Transverse colon (tissue), 4 donors: ENCODE data around the gene KIF5B. TPM values are rescaled to one million over a fixed set of nuclear protein-coding genes. Genes with fewer than 3 reads are reported as not detected.
"Not testable (repeated sequence)": the region's sequence is repeated elsewhere in the genome, so short reads cannot be mapped to it uniquely, and the experiment has no call there.

Experiments
- DNase-seq: peaks from one replicate; pipeline ENCODE4 v3.0.0-alpha.2; 2019
- H3K27ac ChIP-seq, 4 donors: fragments of 200-600 bp; sonication (generic); 2 replicates each; pipeline ENCODE4 v1.5.1; 2016 to 2018; ENCODE audit warnings: inconsistent platforms in 4 of 4
- H3K27me3 ChIP-seq: fragments of 200-600 bp; sonication (generic); 2 replicates; pipeline ENCODE4 v1.5.1; 2017; ENCODE audit warnings: inconsistent platforms
- H3K36me3 ChIP-seq, 4 donors: fragments of 200-600 bp; sonication (generic); 2 replicates each; pipeline ENCODE4 v1.5.1; 2017 to 2019; ENCODE audit warnings: inconsistent platforms in 4 of 4
- H3K4me1 ChIP-seq, 4 donors: fragments of 200-600 bp; sonication (generic); 2 replicates each; pipeline ENCODE4 v1.5.1; 2017 to 2020; ENCODE audit warnings: inconsistent platforms in 4 of 4
- H3K4me3 ChIP-seq, 4 donors: fragments of 200-600 bp; sonication (generic); 1 replicate in 1 of 4; 2 replicates in 3 of 4; pipeline versions ENCODE4 v1.5.1 to v1.6.1; 2017 to 2019; ENCODE audit warnings: inconsistent platforms in 4 of 4
- H3K9me3 ChIP-seq, 2 donors: fragments of 200-600 bp; sonication (generic); 2 replicates each; pipeline ENCODE4 v1.5.1; 2017 to 2019; ENCODE audit warnings: inconsistent platforms in 2 of 2
- EP300 ChIP-seq: sonication (generic); formaldehyde crosslinking; IDR thresholded peaks from one replicate; pipeline ENCODE4 v1.6.1; 2017; ENCODE audit warnings: antibody characterized with exemption, low read depth
- POLR2A ChIP-seq: fragments of 450-650 bp; IDR thresholded peaks from one replicate; pipeline ENCODE4 v1.6.1; 2016; ENCODE audit warnings: antibody characterized with exemption, mild to moderate bottlenecking, moderate library complexity
- POLR2AphosphoS5 ChIP-seq, 3 donors: sonication (generic); formaldehyde crosslinking; IDR thresholded peaks; one replicate each; pipeline ENCODE4 v1.6.1; 2016; ENCODE audit warnings: antibody characterized with exemption in 3 of 3
- WGBS, 2 donors: methylation state at CpG; one replicate each; pipeline ENCODE4 v1.1.5; 2018; ENCODE audit warnings: low coverage in 1 of 2; 5-methylcytosine and 5-hydroxymethylcytosine counted together
- in situ Hi-C, 4 donors: fragments of 200-750 bp; cut with MboI; loops; one replicate each; pipeline versions ENCODE4 v1.15.0 to v1.15.1; 2017; ENCODE audit warnings: low sequenced_read_pairs in 3 of 4, low pct_ligation_motif_present in 1 of 4, low pct_unique_long_range_greater_than_20kb in 1 of 4
- intact Hi-C: fragments of 100-400 bp; cut with DNase I; formaldehyde crosslinking; loops from one replicate; pipeline ENCODE4 v1.15.1; 2023; ENCODE audit warnings: low total_unique reads
- total RNA-seq, 4 donors: library from RNA; depleted of rRNA; stranded (reverse); fragments of >200 nt; gene quantifications; one replicate each; pipeline ENCODE4 v1.1.0, GENCODE V29; 2016
- TF ChIP-seq, protein P1 (sequence below), 5 experiments: fragments of 200-600 bp in 3 of 5; fragments of 450-650 bp in 2 of 5; sonication (generic) in 3 of 5; IDR thresholded peaks; 1 replicate in 2 of 5; 2 replicates in 3 of 5; pipeline ENCODE4 v1.5.1; 2016 to 2017; ENCODE audit warnings: antibody characterized with exemption in 5 of 5, inconsistent platforms in 3 of 5, mild to moderate bottlenecking in 2 of 5, moderate library complexity in 1 of 5

KIF5B gene
- total RNA-seq, 4 donors from 2014 or later: 77.1 to 166 (median 135) TPM

DNA sequence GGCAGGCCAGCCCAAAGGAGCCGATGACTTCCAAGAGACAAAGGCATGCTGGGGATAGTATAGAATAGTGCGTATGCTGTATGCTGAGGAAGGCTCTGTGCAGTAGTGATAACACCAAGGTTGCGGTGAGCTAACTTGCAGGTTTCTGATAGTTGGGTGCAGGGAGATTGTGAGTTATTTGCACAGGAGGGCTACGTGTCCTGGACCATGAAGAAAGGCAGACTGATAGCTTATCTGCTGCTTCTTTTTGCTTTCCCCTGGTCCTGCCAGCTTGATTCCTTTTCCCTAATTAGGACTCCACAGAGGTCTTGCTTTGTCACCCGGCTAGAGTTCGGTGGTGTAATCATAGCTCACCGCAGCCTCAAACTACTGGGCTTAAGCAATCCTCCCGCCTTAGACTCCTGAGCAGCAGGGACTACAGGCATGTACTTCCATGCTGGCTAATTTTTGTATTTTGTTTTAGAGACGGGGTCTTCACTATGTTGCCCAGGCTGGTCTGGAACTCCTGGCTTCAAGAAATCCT lies 83.6 kb downstream of the KIF5B start:
- Histone ChIP-seq H3K9me3 (no peaks in the 10 kb centered on the region), H3K36me3 (no peaks in the 10 kb centered on the region), H3K4me3 (no peak overlapping the region), H3K4me1 (peaks cover 0 to 2% (median 0%) of the 10 kb centered on the region in 4 donors), H3K27ac (no peak overlapping the region), H3K27me3 (no peaks in the 10 kb centered on the region)
- intact Hi-C loops (no loop called here), in situ Hi-C loops (no loop called here)
- no peak for TF ChIP-seq EP300
- TF ChIP-seq, protein P1, sequence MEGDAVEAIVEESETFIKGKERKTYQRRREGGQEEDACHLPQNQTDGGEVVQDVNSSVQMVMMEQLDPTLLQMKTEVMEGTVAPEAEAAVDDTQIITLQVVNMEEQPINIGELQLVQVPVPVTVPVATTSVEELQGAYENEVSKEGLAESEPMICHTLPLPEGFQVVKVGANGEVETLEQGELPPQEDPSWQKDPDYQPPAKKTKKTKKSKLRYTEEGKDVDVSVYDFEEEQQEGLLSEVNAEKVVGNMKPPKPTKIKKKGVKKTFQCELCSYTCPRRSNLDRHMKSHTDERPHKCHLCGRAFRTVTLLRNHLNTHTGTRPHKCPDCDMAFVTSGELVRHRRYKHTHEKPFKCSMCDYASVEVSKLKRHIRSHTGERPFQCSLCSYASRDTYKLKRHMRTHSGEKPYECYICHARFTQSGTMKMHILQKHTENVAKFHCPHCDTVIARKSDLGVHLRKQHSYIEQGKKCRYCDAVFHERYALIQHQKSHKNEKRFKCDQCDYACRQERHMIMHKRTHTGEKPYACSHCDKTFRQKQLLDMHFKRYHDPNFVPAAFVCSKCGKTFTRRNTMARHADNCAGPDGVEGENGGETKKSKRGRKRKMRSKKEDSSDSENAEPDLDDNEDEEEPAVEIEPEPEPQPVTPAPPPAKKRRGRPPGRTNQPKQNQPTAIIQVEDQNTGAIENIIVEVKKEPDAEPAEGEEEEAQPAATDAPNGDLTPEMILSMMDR (IDR thresholded peaks at IDR 0.05): no peak
- no peak for TF ChIP-seq POLR2A
- TF ChIP-seq POLR2AphosphoS5 (IDR thresholded peaks at IDR 0.05): no peak
- 93 to 100% methylated on average over 1 to 9 of the region's 9 CpGs for WGBS, 2 donors
- no peak for DNase-seq

DNA sequence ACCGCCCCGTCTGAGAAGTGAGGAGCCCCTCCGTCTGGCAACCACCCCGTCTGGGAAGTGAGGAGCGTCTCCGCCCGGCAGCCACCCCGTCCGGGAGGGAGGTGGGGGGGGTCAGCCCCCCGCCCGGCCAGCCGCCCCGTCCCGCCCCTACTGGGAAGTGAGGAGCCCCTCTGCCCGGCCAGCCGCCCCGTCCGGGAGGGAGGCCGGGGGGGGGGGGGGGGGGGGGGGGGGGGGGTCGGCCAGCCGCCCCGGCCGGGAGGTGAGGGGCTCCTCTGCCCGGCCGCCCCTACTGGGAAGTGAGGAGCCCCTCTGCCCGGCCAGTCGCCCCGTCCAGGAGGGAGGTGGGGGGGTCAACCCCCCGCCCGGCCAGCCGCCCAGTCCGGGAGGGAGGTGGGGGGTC lies 86.4 kb downstream of the KIF5B start:
- DNase-seq, H3K9me3 ChIP-seq, in situ Hi-C loops, H3K36me3 ChIP-seq, H3K27me3 ChIP-seq, H3K4me1 ChIP-seq, intact Hi-C loops, H3K4me3 ChIP-seq, H3K27ac ChIP-seq: not testable (repeated sequence)
- WGBS, 2 donors: no CpG with 5 or more reads among the region's 32 CpGs

DNA sequence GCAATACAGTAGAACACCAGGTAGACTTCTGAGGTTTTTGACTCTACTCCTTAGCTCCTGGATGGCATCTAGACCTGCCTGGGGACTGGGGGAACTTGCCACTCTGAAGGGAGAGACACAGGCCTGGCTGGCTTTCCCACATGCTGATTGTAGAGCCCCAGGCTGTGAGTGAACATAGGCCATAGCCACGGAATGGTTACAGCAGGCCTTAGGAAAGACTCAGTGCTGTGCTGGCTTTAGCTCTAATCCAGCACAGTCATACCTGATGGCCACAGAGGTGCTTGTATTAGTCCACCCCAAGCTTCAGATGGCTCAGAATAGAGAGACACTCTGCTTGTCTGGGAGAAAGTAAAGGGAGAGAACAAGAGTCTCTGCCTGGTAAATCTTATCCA lies 92.6 kb downstream of the KIF5B start:
- Histone ChIP-seq H3K4me3 (no peak overlapping the region), H3K27ac (no peak overlapping the region), H3K4me1 (peaks cover 0 to 14% (median 2%) of the 10 kb centered on the region in 4 donors), H3K27me3 (no peaks in the 10 kb centered on the region), H3K36me3 (no peaks in the 10 kb centered on the region), H3K9me3 (no peaks in the 10 kb centered on the region)
- DNase-seq: no peak
- WGBS, 2 donors: 100% methylated on average over 1 of the region's 1 CpG; no CpG with 5 or more reads in 1 of the 2 donors
- TF ChIP-seq, protein P1 (IDR thresholded peaks at IDR 0.05): no peak
- TF ChIP-seq POLR2A (no peak), EP300 (no peak), POLR2AphosphoS5 (IDR thresholded peaks at IDR 0.05) (no peak)
- in situ Hi-C loops: no loop called here
- intact Hi-C loops: no loop called here

- Histone ChIP-seq H3K4me3 (no peak overlapping the region), H3K9me3 (no peaks in the 10 kb centered on the region), H3K27ac (no peak overlapping the region), H3K4me1 (peaks cover 0 to 14% (median 2%) of the 10 kb centered on the region in 4 donors), H3K27me3 (no peaks in the 10 kb centered on the region), H3K36me3 (no peaks in the 10 kb centered on the region)
- intact Hi-C loops (no loop called here), in situ Hi-C loops (no loop called here)
- no peak for TF ChIP-seq POLR2A
- TF ChIP-seq EP300: no peak
- TF ChIP-seq POLR2AphosphoS5 (IDR thresholded peaks at IDR 0.05): no peak
- TF ChIP-seq, protein P1 (IDR thresholded peaks at IDR 0.05): no peak
- no peak for DNase-seq
- 92 to 100% methylated on average over 1 to 4 of the region's 4 CpGs for WGBS, 2 donors
Observed at GRCh38 chr10:31962826-31963588, 93.2 kb downstream of the KIF5B start.
